ENCODE measurements around the gene TLCD3B.

The TLCD3B gene

GRCh38 chr16:30027588-30028437 is 3.3 kb downstream of the TLCD3B start:
- TF ChIP-seq POLR2AphosphoS5 (IDR thresholded peaks at IDR 0.05; ENCODE audit: low read depth) (no peak), SPI1 (IDR thresholded peaks at IDR 0.05; ENCODE audit: borderline replicate concordance, low read depth) (no peak), GABPA (IDR thresholded peaks at IDR 0.05; ENCODE audit: low read depth) (no peak), CTCF (IDR thresholded peaks at IDR 0.05; ENCODE audit: insufficient read depth, low read length) (no peak)
- TF ChIP-seq, protein P1, sequence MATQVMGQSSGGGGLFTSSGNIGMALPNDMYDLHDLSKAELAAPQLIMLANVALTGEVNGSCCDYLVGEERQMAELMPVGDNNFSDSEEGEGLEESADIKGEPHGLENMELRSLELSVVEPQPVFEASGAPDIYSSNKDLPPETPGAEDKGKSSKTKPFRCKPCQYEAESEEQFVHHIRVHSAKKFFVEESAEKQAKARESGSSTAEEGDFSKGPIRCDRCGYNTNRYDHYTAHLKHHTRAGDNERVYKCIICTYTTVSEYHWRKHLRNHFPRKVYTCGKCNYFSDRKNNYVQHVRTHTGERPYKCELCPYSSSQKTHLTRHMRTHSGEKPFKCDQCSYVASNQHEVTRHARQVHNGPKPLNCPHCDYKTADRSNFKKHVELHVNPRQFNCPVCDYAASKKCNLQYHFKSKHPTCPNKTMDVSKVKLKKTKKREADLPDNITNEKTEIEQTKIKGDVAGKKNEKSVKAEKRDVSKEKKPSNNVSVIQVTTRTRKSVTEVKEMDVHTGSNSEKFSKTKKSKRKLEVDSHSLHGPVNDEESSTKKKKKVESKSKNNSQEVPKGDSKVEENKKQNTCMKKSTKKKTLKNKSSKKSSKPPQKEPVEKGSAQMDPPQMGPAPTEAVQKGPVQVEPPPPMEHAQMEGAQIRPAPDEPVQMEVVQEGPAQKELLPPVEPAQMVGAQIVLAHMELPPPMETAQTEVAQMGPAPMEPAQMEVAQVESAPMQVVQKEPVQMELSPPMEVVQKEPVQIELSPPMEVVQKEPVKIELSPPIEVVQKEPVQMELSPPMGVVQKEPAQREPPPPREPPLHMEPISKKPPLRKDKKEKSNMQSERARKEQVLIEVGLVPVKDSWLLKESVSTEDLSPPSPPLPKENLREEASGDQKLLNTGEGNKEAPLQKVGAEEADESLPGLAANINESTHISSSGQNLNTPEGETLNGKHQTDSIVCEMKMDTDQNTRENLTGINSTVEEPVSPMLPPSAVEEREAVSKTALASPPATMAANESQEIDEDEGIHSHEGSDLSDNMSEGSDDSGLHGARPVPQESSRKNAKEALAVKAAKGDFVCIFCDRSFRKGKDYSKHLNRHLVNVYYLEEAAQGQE (IDR thresholded peaks at IDR 0.05; ENCODE audit: insufficient replicate concordance, low read depth), result no peak
- DNase-seq (ENCODE audit: low read depth in 1 of 2, low spot score in 1 of 2), result no peak
- Histone ChIP-seq H3K4me3 (replicated peaks; ENCODE audit: insufficient read depth, low read length) (no peak overlapping the region), H3K27me3 (ENCODE audit: insufficient read depth, poor library complexity, severe bottlenecking) (peaks cover 60% of the 10 kb centered on the region), H3K27ac (replicated peaks) (no peak overlapping the region)

DNA sequence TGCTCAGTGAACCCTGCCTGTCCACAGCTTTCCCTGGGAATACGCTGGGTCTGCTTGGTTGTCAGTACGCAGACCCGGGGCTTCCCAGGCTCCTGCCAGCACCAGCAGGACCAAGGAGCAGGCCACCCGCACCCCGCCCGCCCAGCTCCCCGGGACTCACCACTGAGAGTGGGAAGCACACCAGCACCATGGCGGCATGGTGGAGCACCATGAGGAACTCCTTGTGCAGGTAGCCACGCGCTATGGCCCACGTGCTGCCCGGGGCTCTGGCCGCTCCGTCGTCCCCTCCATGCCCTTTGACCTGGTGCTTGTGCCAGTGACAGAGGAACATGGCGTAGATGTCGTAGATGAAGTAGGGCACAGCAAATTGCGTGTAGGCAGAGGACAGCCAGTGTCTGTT is 4.6 kb downstream of the TLCD3B start:
- peaks cover 54% of the 10 kb centered on the region for H3K27me3 ChIP-seq (ENCODE audit: insufficient read depth, poor library complexity, severe bottlenecking)
- H3K4me3 ChIP-seq (replicated peaks; ENCODE audit: insufficient read depth, low read length), result no peak overlapping the region
- no peak for DNase-seq (ENCODE audit: low read depth in 1 of 2, low spot score in 1 of 2)
- TF ChIP-seq, protein P1 (IDR thresholded peaks at IDR 0.05; ENCODE audit: insufficient replicate concordance, low read depth), result no peak
- TF ChIP-seq POLR2AphosphoS5 (IDR thresholded peaks at IDR 0.05; ENCODE audit: low read depth), result no peak
- no peak overlapping the region for H3K27ac ChIP-seq (replicated peaks)

- Histone ChIP-seq H3K27ac (replicated peaks) (no peak overlapping the region), H3K4me3 (replicated peaks; ENCODE audit: insufficient read depth, low read length) (no peak overlapping the region), H3K27me3 (ENCODE audit: insufficient read depth, poor library complexity, severe bottlenecking) (peaks cover 50% of the 10 kb centered on the region)
- TF ChIP-seq, protein P1 (IDR thresholded peaks at IDR 0.05; ENCODE audit: insufficient replicate concordance, low read depth), result no peak
- TF ChIP-seq CTCF (IDR thresholded peaks at IDR 0.05; ENCODE audit: insufficient read depth, low read length), result no peak
- no peak for TF ChIP-seq POLR2AphosphoS5 (IDR thresholded peaks at IDR 0.05; ENCODE audit: low read depth)
- no peak for TF ChIP-seq GABPA (IDR thresholded peaks at IDR 0.05; ENCODE audit: low read depth)
- TF ChIP-seq SPI1 (IDR thresholded peaks at IDR 0.05; ENCODE audit: borderline replicate concordance, low read depth), result no peak
- DNase-seq (ENCODE audit: low read depth in 1 of 2, low spot score in 1 of 2), result no peak
These were observed 5.5 kb downstream of the TLCD3B start for GRCh38 chr16:30025574-30025973.

Measured in HL-60 (cell line).